GM18508 (cell line): ENCODE results near the gene ACRBP.
"Not testable (repeated sequence)": the region's sequence is repeated elsewhere in the genome, so short reads cannot be mapped to it uniquely, and the experiment has no call there.

Source experiments
- ATAC-seq: cut with Tn5 transposase; IDR thresholded peaks from one replicate; pipeline ENCODE4 v1.9.1; 2021; ENCODE audit warnings: moderate number of reproducible peaks; ENCODE audit not compliant: insufficient read depth, unreplicated experiment

Gene ACRBP

DNA sequence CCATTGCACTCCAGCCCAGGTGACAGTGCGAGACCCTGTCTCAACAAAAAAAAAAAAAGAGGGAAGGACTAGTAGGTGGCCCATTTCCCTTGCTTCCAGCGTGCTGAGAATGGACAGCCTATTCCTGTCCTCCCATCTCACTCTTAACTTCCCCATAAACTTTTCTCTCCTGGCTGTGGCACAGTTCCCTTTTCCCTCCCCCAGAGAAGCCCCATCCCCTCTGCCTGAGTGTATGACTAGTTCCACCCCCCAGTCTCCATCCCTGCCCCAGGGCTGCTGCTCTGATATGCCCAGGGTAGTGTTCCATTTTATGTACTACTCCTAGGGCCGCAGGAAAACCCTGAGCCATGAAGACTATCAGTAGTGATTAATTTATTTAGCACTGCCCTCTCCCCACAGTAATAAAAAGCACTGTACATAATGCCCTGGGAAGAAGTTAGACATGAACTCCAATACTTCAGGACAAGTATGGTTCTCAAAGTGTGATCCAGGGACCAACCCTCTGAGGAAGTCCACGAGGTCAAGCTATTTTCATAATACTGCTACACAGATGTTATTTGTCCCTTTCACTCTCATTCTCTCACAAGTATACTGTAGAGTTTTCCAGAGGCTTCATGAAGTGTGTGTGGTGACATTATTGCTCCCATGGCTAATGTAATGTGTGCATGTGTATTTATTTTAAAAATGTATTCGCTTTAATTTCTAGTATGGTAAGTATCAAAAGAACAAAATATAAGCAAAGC is 28.6 kb downstream of the ACRBP start:
- ATAC-seq: no peak

DNA sequence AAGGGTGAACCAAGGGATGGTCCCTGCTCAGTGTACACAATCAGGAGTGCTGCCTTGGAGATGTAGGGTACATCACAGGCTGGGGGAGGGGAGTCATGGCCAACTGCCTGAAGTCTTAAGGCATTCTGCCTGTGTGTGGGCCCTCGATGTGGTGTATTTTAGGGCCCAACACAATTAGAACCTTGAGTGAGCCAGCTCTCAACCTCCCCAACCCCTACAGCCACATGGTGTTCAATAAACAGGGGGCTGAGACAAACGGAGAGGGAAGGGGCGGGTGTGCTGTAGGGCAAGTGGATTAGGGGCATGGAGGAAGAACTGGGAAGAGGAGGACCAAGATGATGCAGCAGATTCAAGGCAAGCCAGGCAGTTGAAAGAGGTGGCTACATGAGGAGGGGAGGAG is 31.4 kb downstream of the ACRBP start:
- ATAC-seq: no peak

DNA sequence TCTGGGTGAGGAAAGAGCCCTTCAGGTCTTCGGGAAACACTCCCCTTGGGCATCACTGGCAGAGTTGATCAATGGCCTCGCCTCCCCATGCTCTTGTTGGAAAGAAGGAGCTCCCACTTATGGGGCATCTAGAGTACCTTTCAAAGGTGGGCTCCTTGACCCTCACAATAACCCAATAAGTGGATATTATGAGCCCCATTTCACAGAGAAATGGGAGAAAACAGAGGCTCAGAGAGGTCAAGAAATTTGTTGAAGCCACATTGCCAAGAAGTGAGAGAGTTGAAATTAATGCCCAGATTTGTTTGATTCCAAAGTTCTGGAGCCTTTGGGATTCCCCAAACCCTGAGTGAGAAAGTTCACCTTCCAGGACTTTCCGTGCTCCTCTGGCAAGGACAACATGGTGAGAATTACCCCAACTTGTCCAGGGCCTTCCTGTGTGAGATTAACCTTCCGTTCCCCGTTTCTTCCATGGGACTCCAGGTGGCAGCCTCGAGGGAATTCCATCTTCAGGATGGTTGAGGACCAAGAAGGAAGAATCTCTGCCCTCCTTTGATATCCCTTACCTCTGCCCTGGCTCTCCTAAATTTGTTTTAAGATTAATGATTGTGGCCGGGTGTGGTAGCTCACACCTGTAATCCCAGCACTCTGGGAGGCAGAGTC is 32.6 kb downstream of the ACRBP start:
- no peak for ATAC-seq

DNA sequence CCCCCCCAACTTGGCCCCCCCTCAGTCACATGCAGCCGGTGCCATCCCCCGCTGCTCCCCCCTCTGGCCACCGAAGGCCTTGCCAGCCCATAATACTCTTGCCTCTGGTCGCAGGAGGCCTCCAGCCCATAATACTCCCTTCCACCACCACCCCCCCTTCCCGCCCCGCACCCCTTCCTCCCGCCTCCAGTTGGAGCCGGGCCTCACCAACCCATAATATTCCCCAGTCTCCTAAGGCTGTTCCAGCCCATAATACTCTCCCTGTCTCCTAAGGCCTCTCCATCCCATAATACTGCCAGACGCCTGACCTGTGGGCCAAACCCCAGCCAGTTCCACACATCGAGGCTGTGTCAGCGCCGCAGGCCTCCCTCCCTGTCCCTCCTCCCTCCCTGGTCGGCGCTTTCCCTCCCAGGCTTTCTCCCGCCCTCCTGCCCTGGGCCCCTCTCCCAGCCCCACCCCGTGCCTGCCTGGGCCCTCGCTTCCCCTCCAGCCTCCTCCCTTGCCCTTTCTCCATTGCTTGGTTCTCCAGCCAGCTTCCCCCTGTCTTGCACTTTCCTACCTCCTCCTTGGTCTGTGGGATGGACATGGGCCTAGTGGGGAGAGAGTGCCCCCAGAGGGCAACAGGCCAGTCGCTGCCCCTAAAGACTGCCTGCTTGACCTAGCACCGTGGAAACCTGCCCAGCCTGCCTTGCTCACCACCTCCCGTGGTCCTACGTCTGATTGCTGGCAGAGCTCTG is 33.3 kb downstream of the ACRBP start:
- no peak for ATAC-seq

DNA sequence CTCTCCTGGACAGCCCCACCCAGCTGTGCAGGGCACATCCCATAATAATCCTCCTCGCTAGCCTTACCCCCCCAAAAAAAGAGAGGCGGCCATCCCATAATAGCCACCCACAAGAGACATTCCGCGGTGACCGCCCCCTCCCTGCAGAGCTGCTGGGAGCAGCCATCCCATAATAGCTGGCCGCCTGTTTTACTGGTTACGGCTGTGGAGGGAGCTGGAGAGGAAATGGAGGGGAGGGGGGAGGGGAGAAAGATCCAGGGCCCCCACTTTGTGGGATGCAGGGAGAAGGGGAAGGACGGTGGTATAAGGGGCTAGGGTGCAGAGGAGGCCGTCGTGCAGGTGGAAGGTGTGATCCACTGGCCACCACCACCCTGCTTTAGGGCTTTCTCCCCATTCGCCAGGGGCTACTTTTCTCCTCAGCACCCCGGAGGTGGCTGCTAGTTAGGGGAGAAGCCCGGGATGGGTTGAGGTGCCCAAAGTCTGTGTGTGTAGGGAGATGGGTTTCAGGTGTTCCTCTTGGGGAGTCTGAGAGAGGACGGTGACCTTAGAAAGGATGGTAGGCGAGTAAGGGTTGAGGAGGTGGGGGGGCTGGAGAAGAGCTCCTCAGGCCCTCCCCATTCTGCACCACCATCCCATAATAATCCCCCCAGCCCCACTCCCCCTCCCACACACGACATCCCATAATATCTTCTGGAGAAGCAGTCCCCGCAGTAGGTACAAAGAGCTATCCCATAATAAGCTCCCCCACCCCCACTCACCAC is 34.0 kb downstream of the ACRBP start:
- no peak for ATAC-seq

DNA sequence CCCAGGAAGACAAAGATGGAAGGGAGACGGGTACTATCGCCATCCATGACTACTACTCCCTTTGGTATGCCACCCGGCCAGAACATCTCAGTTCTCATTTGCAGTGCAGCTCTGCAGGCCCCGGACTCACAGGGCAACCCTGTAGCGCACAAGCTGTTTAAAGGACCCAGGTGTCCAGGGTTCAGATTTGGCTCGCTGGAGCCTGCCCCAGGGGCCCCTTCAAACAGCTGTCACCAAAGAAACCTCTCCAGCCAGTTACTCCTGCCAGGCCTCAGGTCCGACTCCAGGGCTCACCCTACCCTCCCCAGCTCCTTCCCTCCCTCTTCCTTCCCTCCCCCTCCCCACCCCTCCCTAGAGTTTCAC is 34.6 kb downstream of the ACRBP start:
- ATAC-seq: no peak

DNA sequence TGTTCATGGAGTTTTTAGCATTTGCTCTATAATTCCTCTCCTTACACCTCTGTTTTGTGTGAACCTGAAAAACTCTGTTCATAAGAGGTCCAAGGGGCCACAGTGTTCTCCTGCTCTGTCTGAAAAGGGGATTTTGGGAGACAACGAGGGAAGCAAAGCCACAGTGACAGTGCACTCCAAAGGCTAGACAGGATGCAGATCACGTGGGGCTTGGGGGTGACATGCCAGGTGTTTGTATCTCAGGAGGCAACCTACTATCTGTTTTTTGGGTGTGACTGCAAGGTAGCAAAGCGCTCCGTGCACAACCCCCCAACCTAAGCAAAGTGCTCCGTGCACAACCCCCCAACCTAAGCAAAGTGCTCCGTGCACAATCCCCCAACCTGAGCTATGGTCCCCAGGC is 35.0 kb downstream of the ACRBP start:
- ATAC-seq: no peak

DNA sequence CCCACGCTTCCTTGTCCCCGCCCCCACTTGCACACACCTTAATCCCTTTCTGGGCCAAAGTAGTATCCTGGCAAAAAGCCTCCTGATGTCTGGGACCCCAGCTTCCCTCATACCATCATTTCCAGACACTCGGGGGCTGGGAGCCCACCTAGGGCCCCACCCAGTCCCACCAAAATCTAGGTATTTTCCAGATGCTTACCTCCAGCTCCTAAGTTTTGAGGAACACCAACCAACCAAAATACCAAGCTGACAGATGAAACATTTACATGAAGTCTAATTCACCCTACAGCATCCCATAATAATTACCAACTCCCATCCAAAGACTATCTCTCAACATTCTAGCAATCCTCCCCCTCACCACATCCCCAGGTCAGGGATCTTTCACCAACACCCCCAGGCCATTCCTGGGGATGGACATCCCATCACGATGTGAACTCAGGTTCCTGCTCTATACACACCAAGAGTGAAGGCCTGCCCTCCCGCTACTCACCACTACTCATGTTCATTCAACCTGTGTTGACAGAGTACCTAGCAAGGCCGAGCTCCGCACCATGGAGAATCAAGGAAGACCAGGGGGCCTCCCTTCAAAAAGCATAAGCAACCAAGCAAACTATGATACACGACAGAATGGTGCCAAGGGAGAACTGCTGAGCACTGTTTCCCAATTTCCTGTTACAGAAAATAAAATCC is 38.5 kb downstream of the ACRBP start:
- ATAC-seq: no peak

DNA sequence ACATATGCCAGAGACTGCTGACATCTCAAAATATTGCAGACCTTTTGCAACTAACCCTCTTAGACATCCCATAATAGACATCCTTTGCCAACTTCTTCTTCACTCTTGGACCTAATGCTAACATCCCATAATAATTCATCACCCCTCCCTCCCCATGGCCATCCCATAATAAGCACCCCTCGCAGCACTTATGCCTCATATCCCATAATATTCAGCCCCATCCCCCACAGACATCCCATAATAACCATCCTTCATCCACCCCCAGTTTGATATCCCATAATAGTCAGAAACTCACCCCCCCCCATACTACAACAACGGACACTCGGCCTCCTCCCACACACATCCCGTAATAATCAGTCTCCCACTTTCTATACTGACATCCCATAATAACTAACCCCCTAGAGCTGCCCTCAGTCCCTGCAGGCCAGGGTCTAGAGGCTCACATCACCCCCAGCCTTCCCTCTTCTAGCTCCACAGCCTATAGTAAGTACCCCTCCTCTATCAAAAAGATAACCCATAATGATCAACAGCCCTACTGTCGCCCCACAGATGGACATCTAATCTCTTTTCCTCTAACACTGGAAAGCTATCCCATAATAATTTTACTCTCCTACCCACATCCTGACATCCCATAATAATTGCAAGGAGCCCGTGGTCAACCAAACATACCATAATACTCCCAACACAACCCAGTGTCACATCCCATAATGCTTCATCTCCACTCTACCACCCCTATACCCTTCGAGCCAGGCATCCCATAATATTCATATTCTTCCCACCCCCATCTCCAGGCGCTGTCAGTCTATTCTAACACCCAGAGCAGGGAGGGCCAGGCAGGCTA is 39.3 kb downstream of the ACRBP start:
- no peak for ATAC-seq

DNA sequence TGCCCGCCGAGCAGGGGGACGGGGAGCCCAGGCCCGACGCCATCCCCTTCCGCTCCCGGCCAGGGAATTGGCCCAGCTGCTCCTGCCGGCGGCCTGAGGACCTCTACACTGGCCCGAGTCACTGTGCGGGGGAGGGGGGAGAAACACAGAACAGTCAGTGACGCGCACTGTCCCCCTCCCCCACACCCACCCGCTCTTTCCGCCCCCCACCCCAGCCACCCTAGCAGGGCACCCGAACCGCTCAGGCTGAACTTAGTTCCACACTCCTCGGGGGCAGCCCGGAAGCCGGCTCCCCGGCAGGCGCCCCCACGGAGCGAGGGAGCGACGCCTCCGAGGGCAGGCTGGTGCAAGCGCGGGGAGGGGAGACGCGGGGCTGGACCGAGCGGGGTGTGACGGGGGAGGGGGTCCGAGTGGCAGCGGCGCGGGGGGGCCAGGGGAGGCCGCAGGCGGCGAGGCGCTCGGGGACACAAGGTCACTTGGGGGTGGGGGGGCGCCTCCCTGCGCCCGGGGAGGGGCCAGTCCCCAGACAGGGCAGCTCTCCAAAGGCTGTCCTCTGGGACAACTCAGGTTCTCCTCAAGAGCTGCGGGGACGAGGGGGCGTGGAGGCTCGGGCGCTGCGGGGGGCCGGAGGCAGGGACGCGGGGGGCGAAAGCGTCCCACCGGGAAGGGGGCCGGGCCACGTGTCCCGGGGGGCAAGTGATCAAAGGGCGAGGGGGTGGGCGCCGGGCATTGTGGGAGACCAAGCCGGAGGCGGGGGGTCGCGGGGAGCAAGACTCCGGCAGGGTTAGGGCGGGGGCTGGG is 40.7 kb downstream of the ACRBP start:
- ATAC-seq: no peak

DNA sequence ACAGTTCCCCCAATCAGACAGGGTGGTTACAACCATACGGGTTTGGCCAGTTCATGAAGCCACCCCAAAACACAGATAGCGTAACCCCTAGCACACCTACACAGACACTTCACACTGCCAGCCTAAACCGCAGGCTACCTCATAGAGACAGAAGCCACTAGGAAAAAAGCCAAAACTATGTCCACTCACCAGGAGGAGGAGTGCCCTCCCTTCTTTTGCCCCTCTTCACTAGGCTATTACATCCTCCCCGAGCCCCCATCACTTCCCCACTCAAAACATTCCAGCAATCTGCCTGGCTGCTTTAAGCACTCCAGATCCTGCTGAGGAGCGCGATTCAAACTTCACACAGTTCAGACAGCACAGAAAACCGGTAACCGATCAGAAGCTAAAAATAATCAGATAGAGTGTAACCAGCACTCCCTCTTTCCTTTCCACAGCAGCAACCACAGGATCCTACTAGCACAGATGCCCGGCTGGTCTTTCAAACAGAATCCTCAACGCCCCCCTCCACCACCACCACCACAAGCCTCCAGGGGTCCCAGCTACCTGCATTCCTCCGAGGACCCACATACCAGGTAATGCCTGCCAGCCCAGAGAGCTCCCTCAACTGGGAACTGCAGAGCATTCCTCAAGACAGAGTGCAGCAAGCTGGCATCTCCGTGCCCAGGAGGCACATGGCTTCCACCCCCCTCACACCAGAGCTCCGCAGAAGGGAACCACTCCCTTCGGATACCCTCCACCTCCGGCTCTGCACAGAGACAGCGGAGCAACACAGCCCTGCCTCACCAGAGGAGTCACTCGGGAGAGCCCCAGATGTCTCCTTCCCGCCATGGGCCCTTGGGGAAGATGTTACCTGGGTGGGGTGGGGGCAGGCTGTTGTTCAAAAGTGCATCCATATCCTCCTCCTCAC is 41.6 kb downstream of the ACRBP start:
- no peak for ATAC-seq

DNA sequence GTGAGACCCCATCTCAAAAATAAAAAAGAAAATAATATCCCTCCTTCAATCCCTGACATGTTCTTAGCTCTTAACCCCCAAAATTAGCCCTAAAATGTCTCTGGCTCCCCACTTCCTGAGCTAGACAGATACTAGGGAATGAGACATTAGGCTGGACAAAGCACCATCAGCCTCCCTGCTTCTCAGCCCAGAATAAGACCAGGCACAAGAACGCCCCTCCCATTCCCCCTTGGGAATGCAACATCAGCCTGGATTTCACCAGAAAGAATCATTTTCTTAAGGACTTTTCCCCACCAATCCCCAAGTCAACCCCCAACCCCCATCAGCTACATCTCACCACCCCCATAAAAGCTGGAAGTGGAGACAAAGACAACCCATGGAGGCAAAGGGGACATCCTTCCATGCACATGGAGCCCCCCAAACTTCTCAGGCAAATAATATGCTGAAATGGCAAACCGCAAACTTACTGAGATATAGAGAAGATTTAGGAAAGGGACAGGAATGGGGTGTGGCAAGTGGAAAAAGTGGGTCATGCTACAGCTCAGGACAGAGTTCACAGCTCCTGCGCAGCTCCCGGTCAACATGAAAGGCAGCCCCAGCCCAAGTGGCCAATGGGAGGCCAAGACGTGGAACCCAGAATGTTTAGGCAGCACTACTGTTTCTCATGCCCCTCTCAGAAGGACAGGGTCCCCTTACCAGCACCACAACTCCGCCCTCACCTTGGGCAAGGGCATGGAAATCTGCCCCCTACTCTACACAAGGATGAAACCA is 42.8 kb downstream of the ACRBP start:
- no peak for ATAC-seq

DNA sequence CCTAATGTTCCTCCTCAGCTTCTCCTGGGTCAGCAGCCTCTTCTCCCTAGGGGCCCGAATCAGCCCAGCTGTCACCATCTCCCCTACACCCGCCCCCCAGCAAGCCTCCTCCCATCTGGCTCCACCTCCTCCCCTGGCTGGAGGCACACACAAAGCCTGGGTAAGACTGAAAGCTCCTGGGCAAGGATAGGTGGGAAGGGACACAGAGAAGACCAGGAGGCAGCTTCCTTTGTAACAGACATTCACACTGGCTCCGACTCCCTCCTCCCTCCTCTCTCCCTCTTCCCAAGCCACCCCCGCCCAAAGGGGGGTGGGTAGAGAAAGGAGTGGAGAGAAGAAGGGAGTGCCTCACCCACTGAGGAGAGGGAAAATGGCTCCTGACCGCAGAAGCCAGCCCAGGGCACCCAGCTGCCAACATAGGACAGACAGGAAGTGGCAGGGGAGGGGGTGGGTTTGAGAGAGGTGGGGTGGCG is 44.1 kb downstream of the ACRBP start:
- ATAC-seq: no peak

DNA sequence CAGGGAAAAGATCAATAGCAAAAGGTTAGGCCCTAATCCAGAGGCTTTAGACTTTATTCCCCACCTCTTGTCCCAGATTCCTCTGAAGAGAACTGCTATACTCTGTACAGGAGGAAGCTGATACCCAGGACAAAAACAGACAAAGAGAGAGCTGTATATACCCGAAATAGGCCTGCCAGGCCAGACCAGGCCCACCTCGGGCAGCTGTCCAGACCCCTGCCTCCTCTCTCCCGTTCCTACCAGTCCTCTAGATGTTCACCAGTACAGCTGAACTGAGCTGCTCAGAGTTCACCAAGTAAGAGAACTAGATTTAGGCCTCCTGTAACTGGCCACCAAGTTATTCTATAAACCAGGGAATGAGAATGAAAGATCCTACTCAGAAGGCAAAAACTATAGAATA is 44.7 kb downstream of the ACRBP start:
- ATAC-seq: no peak

DNA sequence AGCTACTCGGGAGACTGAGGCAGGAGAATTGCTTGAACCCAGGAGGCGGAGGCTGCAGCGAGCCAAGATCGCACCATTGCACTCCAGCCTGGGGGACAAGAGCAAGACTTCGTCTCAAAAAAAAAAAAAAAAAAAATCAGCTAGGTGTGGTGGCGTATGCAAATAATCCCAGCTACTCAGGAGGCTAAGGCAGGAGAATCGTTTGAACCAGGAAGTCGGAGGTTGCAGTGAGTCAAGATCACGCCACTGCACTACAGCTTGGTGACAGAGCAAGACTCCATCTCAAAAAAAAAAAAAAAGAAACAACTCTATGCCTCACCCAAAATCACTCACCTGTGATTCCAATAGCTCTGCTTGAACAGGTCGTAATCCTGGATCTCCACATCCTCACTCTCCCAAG is 51.6 kb downstream of the ACRBP start:
- not testable (repeated sequence) for ATAC-seq

DNA sequence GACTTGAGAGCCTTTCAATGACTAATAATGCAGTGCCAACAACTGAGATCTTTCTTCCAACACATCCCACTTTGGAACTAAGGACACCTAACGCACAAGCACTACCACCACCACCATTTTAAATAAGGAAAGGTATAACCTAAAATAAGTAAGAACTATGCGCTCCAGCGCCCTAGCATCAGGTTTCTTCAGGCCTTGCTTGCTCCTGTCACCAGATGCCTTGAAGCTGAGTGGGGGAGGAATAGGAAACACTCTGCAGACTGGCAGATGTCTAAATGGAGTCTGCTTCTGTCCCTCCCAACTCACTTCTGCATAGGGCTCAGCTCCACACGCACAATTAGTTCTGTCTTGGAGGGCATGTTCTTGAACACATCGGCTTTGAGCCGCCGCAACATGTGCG is 55.1 kb downstream of the ACRBP start:
- no peak for ATAC-seq
